Neural progenitor cell (in vitro differentiated cells): ENCODE measurements around the gene ATG10. TPM values are rescaled to one million over a fixed set of nuclear protein-coding genes. Genes with fewer than 3 reads are reported as not detected.
A peak's percentile ranks its signal among the peaks of the same experiment; 100 is the strongest.
"Not testable (repeated sequence)": the region's sequence is repeated elsewhere in the genome, so short reads cannot be mapped to it uniquely, and the experiment has no call there.

ENCODE experiments used
- DNase-seq: peaks from one replicate; pipeline ENCODE4 v3.0.0-alpha.2; 2016; ENCODE audit warnings: low spot score
- H2AFZ ChIP-seq: fragments of 200-600 bp; sonication (generic); replicated peaks from 2 replicates; pipeline ENCODE4 v1.6.1; 2016; ENCODE audit warnings: antibody characterized with exemption
- H3F3A ChIP-seq: fragments of 200-600 bp; sonication (generic); 2 replicates; pipeline ENCODE4 v1.6.1; 2016; ENCODE audit warnings: antibody characterized with exemption, low read depth
- H3K27ac ChIP-seq: fragments of 200-600 bp; sonication (generic); 2 replicates; pipeline ENCODE4 v1.5.1; 2016; ENCODE audit warnings: mild to moderate bottlenecking
- H3K27me3 ChIP-seq: fragments of 200-600 bp; sonication (generic); 2 replicates; pipeline ENCODE4 v1.6.1; 2016; ENCODE audit warnings: mild to moderate bottlenecking, moderate library complexity
- H3K36me3 ChIP-seq: fragments of 200-600 bp; sonication (generic); 2 replicates; pipeline ENCODE4 v1.5.1; 2016
- H3K4me1 ChIP-seq: fragments of 200-600 bp; sonication (generic); 2 replicates; pipeline ENCODE4 v1.6.1; 2016; ENCODE audit warnings: mixed run types
- H3K4me2 ChIP-seq: fragments of 200-600 bp; sonication (generic); 2 replicates; pipeline ENCODE4 v1.6.1; 2016
- H3K4me3 ChIP-seq: fragments of 200-600 bp; sonication (generic); 2 replicates; pipeline ENCODE4 v1.5.1; 2016
- H3K79me2 ChIP-seq: fragments of 200-600 bp; sonication (generic); 2 replicates; pipeline ENCODE4 v1.6.1; 2016; ENCODE audit warnings: low read depth
- H3K9ac ChIP-seq: fragments of 200-600 bp; sonication (generic); 2 replicates; pipeline ENCODE4 v1.6.1; 2016
- H3K9me3 ChIP-seq: fragments of 200-600 bp; sonication (generic); 2 replicates; pipeline ENCODE4 v1.5.1; 2016; ENCODE audit warnings: low read depth
- H4K20me1 ChIP-seq: fragments of 200-600 bp; sonication (generic); 2 replicates; pipeline ENCODE4 v1.6.1; 2016; ENCODE audit warnings: low read depth
- H3K27ac Mint-ChIP-seq: 3 replicates; pipeline ENCODE4 v1.8.0; 2021; ENCODE audit warnings: mixed read lengths
- H3K27me3 Mint-ChIP-seq: 2 replicates; pipeline ENCODE4 v1.8.0; 2022; ENCODE audit warnings: low read depth, mild to moderate bottlenecking, inconsistent platforms, moderate library complexity, mixed read lengths; ENCODE audit not compliant: insufficient read depth
- H3K36me3 Mint-ChIP-seq: 3 replicates; pipeline ENCODE4 v1.8.0; 2021; ENCODE audit warnings: mixed read lengths
- H3K4me1 Mint-ChIP-seq: 3 replicates; pipeline ENCODE4 v1.8.0; 2021; ENCODE audit warnings: mixed read lengths
- H3K4me3 Mint-ChIP-seq: 3 replicates; pipeline ENCODE4 v1.8.0; 2021; ENCODE audit warnings: mild to moderate bottlenecking, moderate library complexity, mixed read lengths
- H3K9me3 Mint-ChIP-seq: 3 replicates; pipeline ENCODE4 v1.8.0; 2020; ENCODE audit warnings: mixed read lengths
- EZH2 ChIP-seq: fragments of 200-600 bp; sonication (generic); IDR thresholded peaks from 2 replicates; pipeline ENCODE4 v1.6.1; 2017; ENCODE audit warnings: antibody characterized with exemption, mild to moderate bottlenecking, moderate library complexity
- EZH2phosphoT487 ChIP-seq: fragments of 200-600 bp; sonication (generic); IDR thresholded peaks from 2 replicates; pipeline ENCODE4 v1.6.1; 2017; ENCODE audit warnings: antibody characterized with exemption
- total RNA-seq: library from RNA; depleted of rRNA; stranded (reverse); fragments of >200 nt; gene quantifications from 2 replicates; pipeline ENCODE4 v1.2.3, GENCODE V29; 2015; ENCODE audit warnings: low replicate concordance
- TF ChIP-seq, protein P1 (sequence below): fragments of 200-600 bp; sonication (generic); IDR thresholded peaks from 2 replicates; pipeline ENCODE4 v1.5.1; 2017; ENCODE audit warnings: antibody characterized with exemption, mild to moderate bottlenecking

ATG10 gene
- total RNA-seq, 1 donor from 2014 or later: 13.4 TPM

DNA sequence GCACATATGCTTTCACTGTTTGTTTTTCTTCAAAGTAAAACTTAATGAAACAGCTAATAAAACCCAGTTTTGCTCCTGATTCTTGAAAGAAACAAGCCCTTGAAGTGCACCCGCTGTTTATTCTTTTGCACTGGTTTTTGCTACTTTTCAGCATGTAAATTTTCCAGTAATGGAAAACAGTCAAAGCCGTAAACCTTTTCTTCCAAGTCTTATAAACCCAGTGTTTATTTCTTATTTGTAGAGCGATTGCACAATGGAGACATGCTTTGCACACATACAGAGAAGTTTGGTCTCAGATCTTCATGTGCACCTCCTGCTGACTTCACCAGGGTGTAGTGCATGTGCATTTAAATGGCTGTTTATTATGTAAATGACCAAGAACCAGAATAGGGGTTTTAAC is 51.8 kb downstream of the ATG10 start:
- TF ChIP-seq EZH2phosphoT487: no peak
- TF ChIP-seq, protein P1, sequence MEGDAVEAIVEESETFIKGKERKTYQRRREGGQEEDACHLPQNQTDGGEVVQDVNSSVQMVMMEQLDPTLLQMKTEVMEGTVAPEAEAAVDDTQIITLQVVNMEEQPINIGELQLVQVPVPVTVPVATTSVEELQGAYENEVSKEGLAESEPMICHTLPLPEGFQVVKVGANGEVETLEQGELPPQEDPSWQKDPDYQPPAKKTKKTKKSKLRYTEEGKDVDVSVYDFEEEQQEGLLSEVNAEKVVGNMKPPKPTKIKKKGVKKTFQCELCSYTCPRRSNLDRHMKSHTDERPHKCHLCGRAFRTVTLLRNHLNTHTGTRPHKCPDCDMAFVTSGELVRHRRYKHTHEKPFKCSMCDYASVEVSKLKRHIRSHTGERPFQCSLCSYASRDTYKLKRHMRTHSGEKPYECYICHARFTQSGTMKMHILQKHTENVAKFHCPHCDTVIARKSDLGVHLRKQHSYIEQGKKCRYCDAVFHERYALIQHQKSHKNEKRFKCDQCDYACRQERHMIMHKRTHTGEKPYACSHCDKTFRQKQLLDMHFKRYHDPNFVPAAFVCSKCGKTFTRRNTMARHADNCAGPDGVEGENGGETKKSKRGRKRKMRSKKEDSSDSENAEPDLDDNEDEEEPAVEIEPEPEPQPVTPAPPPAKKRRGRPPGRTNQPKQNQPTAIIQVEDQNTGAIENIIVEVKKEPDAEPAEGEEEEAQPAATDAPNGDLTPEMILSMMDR: no peak
- no peak for TF ChIP-seq EZH2
- Histone ChIP-seq H3K27me3 (no peaks in the 10 kb centered on the region), H4K20me1 (no peaks in the 10 kb centered on the region), H3K79me2 (no peaks in the 10 kb centered on the region), H3K4me3 (no peak overlapping the region), H3K4me1 (peaks cover 35% of the 10 kb centered on the region), H3K4me2 (no peak overlapping the region), H3K9ac (no peak overlapping the region), H3K36me3 (no peaks in the 10 kb centered on the region), H2AFZ (no peak overlapping the region), H3F3A (peaks cover 8% of the 10 kb centered on the region), H3K9me3 (no peaks in the 10 kb centered on the region), H3K27ac (no peak overlapping the region)
- Mint-ChIP-seq H3K36me3 (no peaks in the 10 kb centered on the region), H3K27ac (no peak overlapping the region), H3K4me3 (no peak overlapping the region), H3K9me3 (no peaks in the 10 kb centered on the region), H3K27me3 (no peaks in the 10 kb centered on the region), H3K4me1 (peaks cover 18% of the 10 kb centered on the region)
- no peak for DNase-seq

DNA sequence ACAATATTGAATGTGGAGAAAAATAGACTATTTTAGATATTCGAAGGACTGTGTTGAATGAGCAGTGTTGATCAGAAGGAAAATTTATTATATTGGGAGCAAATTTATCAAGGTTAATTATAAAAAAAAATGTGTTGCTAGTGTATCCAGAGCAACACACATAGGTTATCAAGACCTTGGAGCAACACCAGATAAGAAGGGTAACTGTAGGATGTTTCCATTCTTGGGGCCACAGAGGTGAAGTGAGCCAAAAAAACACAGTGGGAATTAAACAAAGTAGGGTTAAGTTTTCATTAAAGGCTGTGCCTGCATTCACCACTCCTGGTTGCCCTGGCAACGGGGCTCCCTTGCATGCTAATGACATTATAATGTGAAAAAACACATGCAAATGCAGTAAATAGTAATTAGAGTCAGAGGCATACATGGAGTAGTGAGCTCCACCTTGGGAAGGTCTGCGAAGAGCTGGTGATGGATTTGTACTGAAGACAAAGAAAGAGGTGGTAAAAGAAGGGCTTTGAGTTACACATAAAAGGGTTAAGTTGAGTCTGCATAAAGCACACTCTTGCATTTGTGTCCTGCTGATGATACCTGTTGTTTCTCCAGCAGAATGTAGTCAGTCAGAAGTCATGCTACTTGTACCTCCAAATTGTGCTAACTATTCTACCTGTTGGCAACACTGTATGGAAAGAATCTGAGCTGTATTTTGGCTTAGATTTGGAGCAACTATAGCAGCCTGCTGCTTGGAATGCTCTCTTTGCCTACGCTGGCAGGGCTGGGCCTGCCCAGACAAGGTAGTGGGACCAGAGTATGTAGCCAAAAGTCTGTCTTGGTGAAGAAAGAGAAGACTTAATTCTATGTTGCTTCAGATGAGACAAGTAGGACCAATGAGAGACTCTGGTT is 59.6 kb downstream of the ATG10 start:
- H3K4me3 ChIP-seq: peak overlapping the region; percentile 8

DNA sequence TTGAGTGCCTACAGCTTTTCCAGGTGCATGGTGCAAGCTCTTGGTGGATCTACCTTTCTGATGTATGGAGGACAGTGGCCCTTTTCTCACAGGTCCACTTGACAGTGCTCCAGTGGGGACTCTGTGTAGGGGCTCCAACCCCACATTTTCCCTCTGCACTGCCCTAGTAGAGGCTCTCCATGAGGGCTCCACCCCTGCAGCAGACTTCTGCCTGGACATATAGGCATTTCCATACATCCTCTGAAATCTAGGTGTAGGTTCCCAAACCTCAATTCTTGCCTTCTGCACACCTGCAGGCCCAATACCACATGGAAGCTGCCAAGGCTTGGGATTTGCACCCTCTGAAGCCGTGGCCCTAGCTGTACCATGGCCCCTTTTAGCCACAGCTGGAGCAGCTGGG is 71.1 kb downstream of the ATG10 start:
- not testable (repeated sequence) for H2AFZ ChIP-seq, H3K4me3 ChIP-seq, H3K4me2 ChIP-seq, H3K27me3 ChIP-seq, H3K4me1 Mint-ChIP-seq, DNase-seq, H3K9me3 ChIP-seq, H3K27me3 Mint-ChIP-seq, H3K9ac ChIP-seq, H4K20me1 ChIP-seq, H3K36me3 ChIP-seq, H3K27ac ChIP-seq, H3K79me2 ChIP-seq, H3K4me3 Mint-ChIP-seq, H3K27ac Mint-ChIP-seq, H3F3A ChIP-seq
- H3K36me3 Mint-ChIP-seq: peaks cover 16% of the 10 kb centered on the region
- H3K4me1 ChIP-seq: peaks cover 15% of the 10 kb centered on the region
- peaks cover 24% of the 10 kb centered on the region for H3K9me3 Mint-ChIP-seq

More for the DNA sequence above, 59.6 kb downstream of the ATG10 start:
- Histone ChIP-seq H3F3A (peaks cover 15% of the 10 kb centered on the region), H3K79me2 (no peaks in the 10 kb centered on the region), H3K27me3 (no peaks in the 10 kb centered on the region), H3K27ac (peak overlapping the region; percentile 50), H2AFZ (peak overlapping the region; percentile 11), H3K4me1 (peaks cover 25% of the 10 kb centered on the region), H3K9me3 (no peaks in the 10 kb centered on the region), H3K4me2 (peak overlapping the region; percentile 65), H3K9ac (no peak overlapping the region), H3K36me3 (no peaks in the 10 kb centered on the region), H4K20me1 (no peaks in the 10 kb centered on the region)
- Mint-ChIP-seq H3K27ac (no peak overlapping the region), H3K4me1 (peaks cover 13% of the 10 kb centered on the region), H3K27me3 (no peaks in the 10 kb centered on the region), H3K4me3 (no peak overlapping the region), H3K36me3 (peaks cover 1% of the 10 kb centered on the region), H3K9me3 (peaks cover 3% of the 10 kb centered on the region)
- TF ChIP-seq EZH2: no peak
- peak; percentile 68 for DNase-seq

DNA sequence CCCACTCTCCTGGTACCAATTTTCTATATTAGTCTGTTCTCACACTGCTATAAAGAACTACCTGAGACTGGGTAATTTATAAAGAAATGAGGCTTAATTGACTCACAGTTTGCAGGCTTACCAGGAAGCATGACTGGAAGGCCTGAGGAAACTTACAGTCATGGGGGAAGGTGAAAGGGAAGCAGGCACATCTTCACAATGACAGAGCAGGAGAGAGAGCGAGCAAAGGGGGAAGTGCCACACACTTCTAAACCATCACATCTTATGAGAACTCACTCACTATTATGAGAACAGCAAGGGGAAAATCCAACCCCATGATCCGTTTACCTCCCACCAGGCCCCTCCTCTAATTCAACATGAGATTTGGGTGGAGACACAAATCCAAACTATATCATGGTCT is 72.2 kb downstream of the ATG10 start:
- no peaks in the 10 kb centered on the region for H3K79me2 ChIP-seq
- H3K27me3 ChIP-seq: no peaks in the 10 kb centered on the region
- no peak overlapping the region for H3K9ac ChIP-seq
- H3K27ac Mint-ChIP-seq: no peak overlapping the region
- H3K36me3 ChIP-seq: peaks cover 8% of the 10 kb centered on the region
- no peak for DNase-seq
- TF ChIP-seq, protein P1: no peak
- TF ChIP-seq EZH2phosphoT487: no peak
- TF ChIP-seq EZH2: no peak
- peaks cover 2% of the 10 kb centered on the region for H3K27me3 Mint-ChIP-seq
- peaks cover 12% of the 10 kb centered on the region for H3K36me3 Mint-ChIP-seq
- H4K20me1 ChIP-seq: no peaks in the 10 kb centered on the region
- peaks cover 5% of the 10 kb centered on the region for H3K9me3 ChIP-seq
- no peak overlapping the region for H3K4me2 ChIP-seq
- H3K27ac ChIP-seq: no peak overlapping the region
- H3K4me1 Mint-ChIP-seq: no peaks in the 10 kb centered on the region
- H3F3A ChIP-seq: peaks cover 8% of the 10 kb centered on the region
- H3K4me3 Mint-ChIP-seq: no peak overlapping the region
- H2AFZ ChIP-seq: no peak overlapping the region
- peaks cover 15% of the 10 kb centered on the region for H3K4me1 ChIP-seq
- no peak overlapping the region for H3K4me3 ChIP-seq
- peaks cover 19% of the 10 kb centered on the region for H3K9me3 Mint-ChIP-seq
